Heart left ventricle (tissue), 13 donors: ENCODE results near the gene CDK8.
"Not testable (repeated sequence)": the region's sequence is repeated elsewhere in the genome, so short reads cannot be mapped to it uniquely, and the experiment has no call there.

Experiments
- CTCF ChIP-seq, 12 donors: fragments of 200-600 bp; sonication (generic) in 4 of 12; IDR thresholded peaks; one replicate each; pipeline versions ENCODE4 v1.5.0 to v1.8.0; 2018 to 2022; ENCODE audit warnings: antibody characterized with exemption in 12 of 12, mild to moderate bottlenecking in 5 of 12
- POLR2A ChIP-seq, 2 donors: fragments of 450-650 bp; IDR thresholded peaks; one replicate each; pipeline ENCODE4 v1.6.1; 2017; ENCODE audit warnings: antibody characterized with exemption in 2 of 2, mild to moderate bottlenecking in 2 of 2, moderate library complexity in 2 of 2
- donor health status: ischemic (EF 13 %, LVEDD 7.1; RV severe dilation, severe dysfunction).
- donor health status: DM: no; HTN: yes; CAD: no.
- donor health status: DM: no; HTN: no; CAD: no.
- donor health status: ischemic (EF 25% LVEDD 6.9; RV normal size, moderate dysfunction).
- donor health status: ischemic (EF 25% LVEDD 5.7; RV mildly dilated, moderate dysfunction).
- donor health status: ischemic (EF 35%, LVEDD 5.7; RV mildly dilated, moderate dysfunction).
- donor health status: nonischemic (EF 11% LVEDD 7.7; RV severe dilation, severe dysfunction).
- donor health status: DM: yes; HTN: yes; CAD: no.
- donor health status: PGD.
- donor health status: ischemic (EF 29% LVEDD 5.4; RV normal size, mild dysfunction).
- donor health status: nonischemic (EF 23%, LVEDD 6.1; RV moderate dilation, normal function).

GRCh38 chr13:26316095-26316494, 62.2 kb downstream of the CDK8 start:
- TF ChIP-seq CTCF, POLR2A (IDR thresholded peaks at IDR 0.05): not testable (repeated sequence)
